GM12878 (cell line): ENCODE results near the gene RASGEF1B. TPM values are rescaled to one million over a fixed set of nuclear protein-coding genes. Genes with fewer than 3 reads are reported as not detected.
A peak's percentile ranks its signal among the peaks of the same experiment; 100 is the strongest.

Experiments used
- FOS ChIP-seq: IDR thresholded peaks from 3 replicates; pipeline ENCODE4 v1.6.1; 2011; ENCODE audit warnings: borderline replicate concordance; ENCODE audit not compliant: insufficient read length; ENCODE audit errors: extremely low read depth
- KDM1A ChIP-seq: fragments of 200-600 bp; sonication (generic); IDR thresholded peaks from 2 replicates; pipeline ENCODE4 v1.6.1; 2016; ENCODE audit warnings: borderline replicate concordance
- MEF2A ChIP-seq: IDR thresholded peaks from 2 replicates; pipeline ENCODE4 v1.6.1; 2011; ENCODE audit warnings: low read depth, mild to moderate bottlenecking, low read length, moderate library complexity; ENCODE audit not compliant: insufficient read depth
- PML ChIP-seq: IDR thresholded peaks from 2 replicates; pipeline ENCODE4 v1.6.1; 2012; ENCODE audit warnings: low read length, inconsistent platforms
- RAD21 ChIP-seq: IDR thresholded peaks from 2 replicates; pipeline ENCODE4 v1.6.1; 2011; ENCODE audit warnings: mild to moderate bottlenecking, low read depth, low read length, moderate library complexity; ENCODE audit not compliant: insufficient read depth
- WRNIP1 ChIP-seq: IDR thresholded peaks from 2 replicates; pipeline ENCODE4 v1.6.1; 2011; ENCODE audit warnings: low read depth, low read length, improper control_type of control experiment, borderline replicate concordance
- polyA plus RNA-seq, 11 experiments: library from polyadenylated mRNA; depleted of rRNA in 4 of 11; unstranded in 6 of 11; stranded (reverse) in 5 of 11; fragments of >200 nt; fragmentation: Nextera tagmentation in 4 of 11; fragmentation: Illumina TruSeq in 1 of 11; extraction: Ambion mirVana in 4 of 11; extraction: Trizol in 1 of 11; gene quantifications; 1 replicate in 1 of 11; 2 replicates in 10 of 11; pipeline versions ENCODE4 v1.2.1 to v1.2.3, GENCODE V29; 2011 to 2016; ENCODE audit warnings: inconsistent platforms in 2 of 11, missing spikeins in 2 of 11, low read depth in 1 of 11
- total RNA-seq, 4 experiments: library from RNA; depleted of rRNA in 3 of 4; stranded (reverse); fragments of >200 nt in 3 of 4; fragmentation: Illumina TruSeq in 1 of 4; extraction: Trizol in 1 of 4; gene quantifications; 2 replicates each; pipeline versions ENCODE4 v1.2.1 to v1.2.3, GENCODE V29; 2013 to 2021
- TF ChIP-seq, protein P1 (sequence below): IDR thresholded peaks from 2 replicates; pipeline ENCODE4 v1.6.1; 2011; ENCODE audit warnings: borderline replicate concordance, low read depth, mild to moderate bottlenecking, moderate library complexity, mixed read lengths, low read length; ENCODE audit not compliant: insufficient read depth; ENCODE audit errors: extremely low read length
- TF ChIP-seq, protein P2 (sequence below): IDR thresholded peaks from 2 replicates; pipeline ENCODE4 v1.6.1; 2011; ENCODE audit warnings: mild to moderate bottlenecking, low read depth, low read length, moderate library complexity; ENCODE audit not compliant: insufficient replicate concordance
- TF ChIP-seq, protein P3 (sequence below): fragments of 450-650 bp; IDR thresholded peaks from 2 replicates; pipeline ENCODE4 v1.6.1; 2017; ENCODE audit warnings: mild to moderate bottlenecking, low read depth, inconsistent platforms; ENCODE audit not compliant: poor library complexity, severe bottlenecking
- TF ChIP-seq, protein P4 (sequence below): IDR thresholded peaks from 2 replicates; pipeline ENCODE4 v1.6.1; 2012; ENCODE audit warnings: improper control_type of control experiment, low read depth, low read length; ENCODE audit not compliant: insufficient replicate concordance

RASGEF1B gene
- total and polyA plus RNA-seq, 10 of the 15 experiments (the other 5 are each of a cell fraction or from before 2014, with no cell fraction given), result 0.03 to 0.24 (median 0.10) TPM; not detected in 2

DNA sequence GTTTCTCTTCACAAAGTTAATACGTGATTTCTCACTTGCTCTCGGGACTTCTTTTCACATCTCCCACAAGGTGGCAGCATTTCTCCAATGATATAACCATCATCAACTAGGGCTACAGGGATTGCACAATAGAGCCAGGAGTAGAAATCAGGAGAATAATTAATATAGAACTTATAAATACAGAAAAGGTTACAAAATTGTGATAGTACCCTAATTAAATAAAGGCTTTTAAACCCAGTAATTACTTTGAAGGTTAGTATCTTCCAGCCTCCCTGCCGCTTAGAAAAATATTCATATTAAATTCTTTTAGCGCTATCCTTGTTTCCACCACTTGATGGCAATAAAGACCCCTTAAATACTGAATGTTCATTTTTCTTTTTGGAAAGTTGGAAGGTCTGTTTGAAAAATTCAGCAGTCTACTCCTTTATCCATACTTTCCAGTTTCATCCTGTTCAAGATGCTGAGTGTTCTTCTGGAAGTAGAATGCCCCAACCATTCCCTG is 65.8 kb downstream of the RASGEF1B start (continued):
- TF ChIP-seq KDM1A (no peak), PML (no peak), MEF2A (0 out of 2 replicates have a peak, but pooled peaks have one; percentile 15), FOS (no peak), RAD21 (peak; percentile 80), WRNIP1 (no peak)
- TF ChIP-seq, protein P1, sequence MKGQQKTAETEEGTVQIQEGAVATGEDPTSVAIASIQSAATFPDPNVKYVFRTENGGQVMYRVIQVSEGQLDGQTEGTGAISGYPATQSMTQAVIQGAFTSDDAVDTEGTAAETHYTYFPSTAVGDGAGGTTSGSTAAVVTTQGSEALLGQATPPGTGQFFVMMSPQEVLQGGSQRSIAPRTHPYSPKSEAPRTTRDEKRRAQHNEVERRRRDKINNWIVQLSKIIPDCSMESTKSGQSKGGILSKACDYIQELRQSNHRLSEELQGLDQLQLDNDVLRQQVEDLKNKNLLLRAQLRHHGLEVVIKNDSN, result no peak
- TF ChIP-seq, protein P2, sequence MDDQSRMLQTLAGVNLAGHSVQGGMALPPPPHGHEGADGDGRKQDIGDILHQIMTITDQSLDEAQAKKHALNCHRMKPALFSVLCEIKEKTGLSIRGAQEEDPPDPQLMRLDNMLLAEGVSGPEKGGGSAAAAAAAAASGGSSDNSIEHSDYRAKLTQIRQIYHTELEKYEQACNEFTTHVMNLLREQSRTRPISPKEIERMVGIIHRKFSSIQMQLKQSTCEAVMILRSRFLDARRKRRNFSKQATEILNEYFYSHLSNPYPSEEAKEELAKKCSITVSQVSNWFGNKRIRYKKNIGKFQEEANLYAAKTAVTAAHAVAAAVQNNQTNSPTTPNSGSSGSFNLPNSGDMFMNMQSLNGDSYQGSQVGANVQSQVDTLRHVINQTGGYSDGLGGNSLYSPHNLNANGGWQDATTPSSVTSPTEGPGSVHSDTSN, result no peak
- TF ChIP-seq, protein P3, sequence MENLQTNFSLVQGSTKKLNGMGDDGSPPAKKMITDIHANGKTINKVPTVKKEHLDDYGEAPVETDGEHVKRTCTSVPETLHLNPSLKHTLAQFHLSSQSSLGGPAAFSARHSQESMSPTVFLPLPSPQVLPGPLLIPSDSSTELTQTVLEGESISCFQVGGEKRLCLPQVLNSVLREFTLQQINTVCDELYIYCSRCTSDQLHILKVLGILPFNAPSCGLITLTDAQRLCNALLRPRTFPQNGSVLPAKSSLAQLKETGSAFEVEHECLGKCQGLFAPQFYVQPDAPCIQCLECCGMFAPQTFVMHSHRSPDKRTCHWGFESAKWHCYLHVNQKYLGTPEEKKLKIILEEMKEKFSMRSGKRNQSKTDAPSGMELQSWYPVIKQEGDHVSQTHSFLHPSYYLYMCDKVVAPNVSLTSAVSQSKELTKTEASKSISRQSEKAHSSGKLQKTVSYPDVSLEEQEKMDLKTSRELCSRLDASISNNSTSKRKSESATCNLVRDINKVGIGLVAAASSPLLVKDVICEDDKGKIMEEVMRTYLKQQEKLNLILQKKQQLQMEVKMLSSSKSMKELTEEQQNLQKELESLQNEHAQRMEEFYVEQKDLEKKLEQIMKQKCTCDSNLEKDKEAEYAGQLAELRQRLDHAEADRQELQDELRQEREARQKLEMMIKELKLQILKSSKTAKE, result peak; percentile 64
- TF ChIP-seq, protein P4, sequence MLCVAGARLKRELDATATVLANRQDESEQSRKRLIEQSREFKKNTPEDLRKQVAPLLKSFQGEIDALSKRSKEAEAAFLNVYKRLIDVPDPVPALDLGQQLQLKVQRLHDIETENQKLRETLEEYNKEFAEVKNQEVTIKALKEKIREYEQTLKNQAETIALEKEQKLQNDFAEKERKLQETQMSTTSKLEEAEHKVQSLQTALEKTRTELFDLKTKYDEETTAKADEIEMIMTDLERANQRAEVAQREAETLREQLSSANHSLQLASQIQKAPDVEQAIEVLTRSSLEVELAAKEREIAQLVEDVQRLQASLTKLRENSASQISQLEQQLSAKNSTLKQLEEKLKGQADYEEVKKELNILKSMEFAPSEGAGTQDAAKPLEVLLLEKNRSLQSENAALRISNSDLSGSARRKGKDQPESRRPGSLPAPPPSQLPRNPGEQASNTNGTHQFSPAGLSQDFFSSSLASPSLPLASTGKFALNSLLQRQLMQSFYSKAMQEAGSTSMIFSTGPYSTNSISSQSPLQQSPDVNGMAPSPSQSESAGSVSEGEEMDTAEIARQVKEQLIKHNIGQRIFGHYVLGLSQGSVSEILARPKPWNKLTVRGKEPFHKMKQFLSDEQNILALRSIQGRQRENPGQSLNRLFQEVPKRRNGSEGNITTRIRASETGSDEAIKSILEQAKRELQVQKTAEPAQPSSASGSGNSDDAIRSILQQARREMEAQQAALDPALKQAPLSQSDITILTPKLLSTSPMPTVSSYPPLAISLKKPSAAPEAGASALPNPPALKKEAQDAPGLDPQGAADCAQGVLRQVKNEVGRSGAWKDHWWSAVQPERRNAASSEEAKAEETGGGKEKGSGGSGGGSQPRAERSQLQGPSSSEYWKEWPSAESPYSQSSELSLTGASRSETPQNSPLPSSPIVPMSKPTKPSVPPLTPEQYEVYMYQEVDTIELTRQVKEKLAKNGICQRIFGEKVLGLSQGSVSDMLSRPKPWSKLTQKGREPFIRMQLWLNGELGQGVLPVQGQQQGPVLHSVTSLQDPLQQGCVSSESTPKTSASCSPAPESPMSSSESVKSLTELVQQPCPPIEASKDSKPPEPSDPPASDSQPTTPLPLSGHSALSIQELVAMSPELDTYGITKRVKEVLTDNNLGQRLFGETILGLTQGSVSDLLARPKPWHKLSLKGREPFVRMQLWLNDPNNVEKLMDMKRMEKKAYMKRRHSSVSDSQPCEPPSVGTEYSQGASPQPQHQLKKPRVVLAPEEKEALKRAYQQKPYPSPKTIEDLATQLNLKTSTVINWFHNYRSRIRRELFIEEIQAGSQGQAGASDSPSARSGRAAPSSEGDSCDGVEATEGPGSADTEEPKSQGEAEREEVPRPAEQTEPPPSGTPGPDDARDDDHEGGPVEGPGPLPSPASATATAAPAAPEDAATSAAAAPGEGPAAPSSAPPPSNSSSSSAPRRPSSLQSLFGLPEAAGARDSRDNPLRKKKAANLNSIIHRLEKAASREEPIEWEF, result no peak
